ENCODE data around the gene TCF7. TPM values are rescaled to one million over a fixed set of nuclear protein-coding genes. Genes with fewer than 3 reads are reported as not detected.

Gene TCF7
- polyA plus RNA-seq, 1 experiment = 2.1 TPM

DNA sequence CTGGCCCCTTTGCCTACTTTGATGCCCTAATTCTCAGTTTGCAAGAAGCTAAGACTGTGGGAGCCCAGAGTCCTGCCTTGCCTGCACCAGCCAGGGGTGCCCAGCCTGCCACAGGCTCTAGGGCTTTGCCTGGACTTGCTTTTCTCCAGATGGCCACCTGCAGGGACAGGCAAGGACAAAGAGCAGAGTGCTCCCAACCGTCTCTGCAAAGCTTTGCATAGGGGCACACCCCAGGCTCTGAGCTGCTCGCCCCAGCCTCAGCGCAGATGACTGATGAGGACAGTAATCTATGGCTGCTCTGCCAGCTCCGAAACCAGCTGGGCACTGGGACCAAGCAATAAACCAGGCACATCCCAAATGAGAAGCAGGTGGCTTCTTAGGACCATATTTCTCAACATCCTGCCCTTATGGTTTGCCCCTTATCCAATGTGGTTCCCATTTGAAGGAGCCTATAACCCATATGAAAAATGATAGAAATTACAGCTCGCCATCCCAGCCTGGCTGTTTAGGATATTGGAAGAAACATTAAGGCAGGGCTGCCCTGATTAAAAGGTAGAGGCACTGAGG is 25.4 kb upstream of the TCF7 start:
- no peak for TF ChIP-seq CTCF (IDR thresholded peaks at IDR 0.05; ENCODE audit: low read depth, low read length)
- CTCF ChIA-PET = interaction anchor here (0.5 to 3.4 kb wide), 3 partner anchors 12 to 49 kb away, joined by 3 to 14 read pairs (median 11); no protein-coding TSS in a partner anchor

GRCh38 chr5:134090522-134090921 is 24.0 kb upstream of the TCF7 start:
- CTCF ChIA-PET = interaction anchor here (1.4 to 3.4 kb wide), 2 partner anchors 11 kb away, joined by 4 to 14 read pairs; no protein-coding TSS in a partner anchor
- POLR2A ChIA-PET = no interaction called here

More for the DNA sequence above, 25.4 kb upstream of the TCF7 start:
- H3K27me3 ChIP-seq (ENCODE audit: control insufficient read depth, insufficient read depth, low read length) = peaks cover 28% of the 10 kb centered on the region
- H3K4me3 ChIP-seq (ENCODE audit: low read depth, low read length) = no peak overlapping the region
- no peaks in the 10 kb centered on the region for H3K9me3 ChIP-seq (ENCODE audit: control insufficient read depth, insufficient read depth, low read length)
- no peak overlapping the region for H3K27ac ChIP-seq (ENCODE audit: low read depth, low read length)
- POLR2A ChIA-PET = no interaction called here
- DNase-seq (ENCODE audit: low read depth, low spot score) = no peak

GRCh38 chr5:134091626-134092121 is 22.8 kb upstream of the TCF7 start:
- Histone ChIP-seq H3K27me3 (ENCODE audit: control insufficient read depth, insufficient read depth, low read length) (peaks cover 30% of the 10 kb centered on the region), H3K27ac (ENCODE audit: low read depth, low read length) (no peak overlapping the region), H3K9me3 (ENCODE audit: control insufficient read depth, insufficient read depth, low read length) (no peaks in the 10 kb centered on the region), H3K4me3 (ENCODE audit: low read depth, low read length) (no peak overlapping the region)
- no peak for TF ChIP-seq CTCF (IDR thresholded peaks at IDR 0.05; ENCODE audit: low read depth, low read length)
- ChIA-PET CTCF (interaction anchor here (1.4 to 2.4 kb wide), 2 partner anchors 10 to 52 kb away, joined by 4 to 6 read pairs; no protein-coding TSS in a partner anchor), POLR2A (no interaction called here)
- no peak for DNase-seq (ENCODE audit: low read depth, low spot score)

More at GRCh38 chr5:134090522-134090921, 24.0 kb upstream of the TCF7 start:
- Histone ChIP-seq H3K4me3 (ENCODE audit: low read depth, low read length) (no peak overlapping the region), H3K27me3 (ENCODE audit: control insufficient read depth, insufficient read depth, low read length) (peaks cover 26% of the 10 kb centered on the region), H3K27ac (ENCODE audit: low read depth, low read length) (no peak overlapping the region), H3K9me3 (ENCODE audit: control insufficient read depth, insufficient read depth, low read length) (no peaks in the 10 kb centered on the region)
- DNase-seq (ENCODE audit: low read depth, low spot score) = no peak
- no peak for TF ChIP-seq CTCF (IDR thresholded peaks at IDR 0.05; ENCODE audit: low read depth, low read length)

DNA sequence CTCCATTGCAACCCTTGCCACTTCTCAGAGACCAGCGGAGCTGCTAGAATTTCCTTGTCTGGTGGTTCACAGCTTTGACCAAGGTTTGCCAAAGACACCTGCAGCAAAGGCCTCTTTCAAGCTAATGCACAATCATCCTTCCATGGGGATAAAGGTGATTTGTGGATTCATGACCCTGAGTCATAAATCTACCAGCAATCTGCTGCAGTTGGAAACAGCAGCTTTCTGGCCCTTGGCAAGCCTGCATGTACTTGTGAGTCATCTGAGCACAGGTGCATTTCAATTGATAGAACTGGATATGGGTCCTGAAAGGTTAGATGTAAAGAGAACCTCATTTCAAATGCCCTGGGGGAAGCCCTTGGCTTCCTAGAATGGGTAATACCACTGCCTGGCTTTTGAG is 21.6 kb upstream of the TCF7 start:
- ChIA-PET POLR2A (no interaction called here), CTCF (interaction anchor here (2.4 kb wide), 1 partner anchor 53 kb away, joined by 6 read pairs; no protein-coding TSS in a partner anchor)
- no peak for TF ChIP-seq CTCF (IDR thresholded peaks at IDR 0.05; ENCODE audit: low read depth, low read length)
- no peak overlapping the region for H3K27ac ChIP-seq (ENCODE audit: low read depth, low read length)
- peaks cover 29% of the 10 kb centered on the region for H3K27me3 ChIP-seq (ENCODE audit: control insufficient read depth, insufficient read depth, low read length)
- no peak overlapping the region for H3K4me3 ChIP-seq (ENCODE audit: low read depth, low read length)
- H3K9me3 ChIP-seq (ENCODE audit: control insufficient read depth, insufficient read depth, low read length) = no peaks in the 10 kb centered on the region
- DNase-seq (ENCODE audit: low read depth, low spot score) = no peak

- no peaks in the 10 kb centered on the region for H3K9me3 ChIP-seq (ENCODE audit: control insufficient read depth, insufficient read depth, low read length)
- DNase-seq (ENCODE audit: low read depth, low spot score) = no peak
- no peak overlapping the region for H3K27ac ChIP-seq (ENCODE audit: low read depth, low read length)
- H3K27me3 ChIP-seq (ENCODE audit: control insufficient read depth, insufficient read depth, low read length) = peaks cover 29% of the 10 kb centered on the region
- no peak overlapping the region for H3K4me3 ChIP-seq (ENCODE audit: low read depth, low read length)
- POLR2A ChIA-PET = no interaction called here
- no peak for TF ChIP-seq CTCF (IDR thresholded peaks at IDR 0.05; ENCODE audit: low read depth, low read length)
- CTCF ChIA-PET = interaction anchor here (2.4 kb wide), 1 partner anchor 54 kb away, joined by 6 read pairs; no protein-coding TSS in a partner anchor
Measured at GRCh38 chr5:134093351-134093750, 21.1 kb upstream of the TCF7 start.
